DOHH2 (cell line): Measurements from ENCODE around the gene TMPRSS15.

Source experiments
- H3F3A ChIP-seq: fragments of 200-600 bp; sonication (generic), shearing (Covaris generic); 2 replicates; pipeline ENCODE4 v1.6.0; 2016; ENCODE audit warnings: antibody characterized with exemption, mild to moderate bottlenecking; ENCODE audit not compliant: control insufficient read depth, insufficient read depth
- H3K27ac ChIP-seq: fragments of 200-600 bp; sonication (generic); 2 replicates; pipeline ENCODE4 v1.5.1; 2014; ENCODE audit warnings: low read depth, mild to moderate bottlenecking, low read length, moderate library complexity
- H3K27me3 ChIP-seq: fragments of 200-600 bp; sonication (generic); 2 replicates; pipeline ENCODE4 v1.6.1; 2014; ENCODE audit warnings: mild to moderate bottlenecking, low read length, mixed read lengths; ENCODE audit not compliant: control insufficient read depth
- H3K36me3 ChIP-seq: fragments of 200-600 bp; sonication (generic); 2 replicates; pipeline ENCODE4 v1.6.1; 2014; ENCODE audit warnings: mild to moderate bottlenecking, low read length, moderate library complexity, mixed read lengths; ENCODE audit not compliant: control insufficient read depth
- H3K4me1 ChIP-seq: fragments of 200-600 bp; sonication (generic); 2 replicates; pipeline ENCODE4 v1.6.1; 2014; ENCODE audit warnings: mild to moderate bottlenecking, low read length, mixed read lengths; ENCODE audit not compliant: control insufficient read depth
- H3K4me2 ChIP-seq: fragments of 200-600 bp; sonication (generic); 2 replicates; pipeline ENCODE4 v1.6.0; 2014; ENCODE audit warnings: mild to moderate bottlenecking, low read length, moderate library complexity
- H3K4me3 ChIP-seq: fragments of 200-600 bp; sonication (generic); 2 replicates; pipeline ENCODE4 v1.5.1; 2014; ENCODE audit warnings: mild to moderate bottlenecking, low read length, mixed read lengths
- H3K79me2 ChIP-seq: fragments of 200-600 bp; sonication (generic); 2 replicates; pipeline ENCODE4 v1.6.1; 2014; ENCODE audit warnings: mild to moderate bottlenecking, low read length, mixed read lengths; ENCODE audit not compliant: control insufficient read depth
- H3K9me2 ChIP-seq: fragments of 200-600 bp; sonication (generic); replicated peaks from 2 replicates; pipeline ENCODE4 v1.6.1; 2014; ENCODE audit warnings: mild to moderate bottlenecking, low read length, mixed read lengths; ENCODE audit not compliant: control insufficient read depth
- H3K9me3 ChIP-seq: fragments of 200-600 bp; sonication (generic); 2 replicates; pipeline ENCODE4 v1.6.1; 2014; ENCODE audit warnings: antibody characterized with exemption, low read length, mixed read lengths; ENCODE audit not compliant: control insufficient read depth, insufficient read depth
- H4K20me1 ChIP-seq: fragments of 200-600 bp; sonication (generic); 2 replicates; pipeline ENCODE4 v1.6.0; 2014; ENCODE audit warnings: low read depth, mild to moderate bottlenecking, antibody characterized with exemption, low read length, moderate library complexity; ENCODE audit not compliant: control insufficient read depth, insufficient read depth
- EZH2phosphoT487 ChIP-seq: fragments of 200-600 bp; sonication (generic); IDR thresholded peaks from 2 replicates; pipeline ENCODE4 v1.6.1; 2017; ENCODE audit warnings: borderline replicate concordance, mild to moderate bottlenecking, antibody characterized with exemption, low read length, moderate library complexity, mixed read lengths
- TF ChIP-seq, protein P1 (sequence below): fragments of 200-600 bp; sonication (generic); IDR thresholded peaks from one replicate; pipeline ENCODE4 v1.5.1; 2014; ENCODE audit warnings: antibody characterized with exemption, mild to moderate bottlenecking, low read depth, low read length; ENCODE audit not compliant: poor library complexity, severe bottlenecking

TMPRSS15 gene

DNA sequence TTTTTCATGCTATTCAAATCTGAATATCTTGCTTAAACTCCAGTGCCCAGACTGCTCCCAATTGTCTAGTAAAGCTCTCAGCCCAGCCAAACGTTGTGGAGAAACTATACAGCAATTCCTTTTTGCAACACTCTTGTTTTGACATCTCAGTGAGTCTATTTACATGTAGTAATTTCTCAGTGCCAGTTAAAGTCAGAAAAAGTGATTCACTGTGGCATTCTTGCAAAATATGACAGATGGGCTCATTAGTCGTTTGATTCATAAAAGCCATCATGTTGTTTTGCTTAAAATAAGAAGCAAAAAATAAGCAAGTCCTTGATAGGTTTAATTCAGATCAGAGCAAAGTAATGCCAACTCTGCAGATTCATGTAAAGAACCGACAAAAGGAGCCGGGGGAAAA lies 20.7 kb upstream of the TMPRSS15 start:
- Histone ChIP-seq H3F3A (no peaks in the 10 kb centered on the region), H4K20me1 (no peaks in the 10 kb centered on the region), H3K79me2 (no peaks in the 10 kb centered on the region), H3K9me2 (no peaks in the 10 kb centered on the region), H3K27me3 (no peaks in the 10 kb centered on the region), H3K36me3 (no peaks in the 10 kb centered on the region), H3K4me2 (no peak overlapping the region), H3K4me1 (no peaks in the 10 kb centered on the region), H3K4me3 (no peak overlapping the region), H3K9me3 (peaks cover 8% of the 10 kb centered on the region; the same call in 1 of the 2 replicates), H3K27ac (no peak overlapping the region)
- no peak for TF ChIP-seq EZH2phosphoT487
- TF ChIP-seq, protein P1, sequence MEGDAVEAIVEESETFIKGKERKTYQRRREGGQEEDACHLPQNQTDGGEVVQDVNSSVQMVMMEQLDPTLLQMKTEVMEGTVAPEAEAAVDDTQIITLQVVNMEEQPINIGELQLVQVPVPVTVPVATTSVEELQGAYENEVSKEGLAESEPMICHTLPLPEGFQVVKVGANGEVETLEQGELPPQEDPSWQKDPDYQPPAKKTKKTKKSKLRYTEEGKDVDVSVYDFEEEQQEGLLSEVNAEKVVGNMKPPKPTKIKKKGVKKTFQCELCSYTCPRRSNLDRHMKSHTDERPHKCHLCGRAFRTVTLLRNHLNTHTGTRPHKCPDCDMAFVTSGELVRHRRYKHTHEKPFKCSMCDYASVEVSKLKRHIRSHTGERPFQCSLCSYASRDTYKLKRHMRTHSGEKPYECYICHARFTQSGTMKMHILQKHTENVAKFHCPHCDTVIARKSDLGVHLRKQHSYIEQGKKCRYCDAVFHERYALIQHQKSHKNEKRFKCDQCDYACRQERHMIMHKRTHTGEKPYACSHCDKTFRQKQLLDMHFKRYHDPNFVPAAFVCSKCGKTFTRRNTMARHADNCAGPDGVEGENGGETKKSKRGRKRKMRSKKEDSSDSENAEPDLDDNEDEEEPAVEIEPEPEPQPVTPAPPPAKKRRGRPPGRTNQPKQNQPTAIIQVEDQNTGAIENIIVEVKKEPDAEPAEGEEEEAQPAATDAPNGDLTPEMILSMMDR: no peak

DNA sequence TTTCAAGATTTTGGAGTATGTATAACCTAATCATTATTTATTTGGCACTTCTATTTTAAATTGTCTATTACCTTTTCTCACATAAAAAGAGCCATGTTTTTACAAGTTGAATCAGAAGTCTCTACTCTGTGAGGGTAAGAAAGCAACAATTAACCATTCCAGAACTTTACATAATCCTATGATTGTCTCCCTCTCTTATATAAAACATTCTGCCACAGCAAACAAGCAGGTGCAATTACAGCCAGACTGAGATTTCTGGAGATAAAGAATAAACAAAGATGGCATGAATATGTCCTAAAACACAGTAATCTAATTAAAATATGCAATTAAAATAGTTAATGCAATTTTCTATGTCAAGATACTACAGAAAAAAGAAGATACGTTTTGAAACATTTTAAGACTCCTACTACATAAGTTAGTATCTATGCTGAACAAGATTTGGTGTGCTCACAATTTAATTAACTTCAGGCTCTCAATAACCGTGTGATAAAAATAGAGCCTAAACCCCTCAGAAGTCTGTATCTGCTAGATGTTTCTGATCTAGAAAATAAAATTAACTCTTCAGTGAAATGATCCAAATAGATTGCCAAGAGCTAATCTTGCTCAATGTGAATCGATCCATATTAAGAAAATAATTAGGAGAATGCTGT lies 13.7 kb upstream of the TMPRSS15 start:
- Histone ChIP-seq H3K4me2 (no peak overlapping the region), H4K20me1 (no peaks in the 10 kb centered on the region), H3F3A (no peaks in the 10 kb centered on the region)

DNA sequence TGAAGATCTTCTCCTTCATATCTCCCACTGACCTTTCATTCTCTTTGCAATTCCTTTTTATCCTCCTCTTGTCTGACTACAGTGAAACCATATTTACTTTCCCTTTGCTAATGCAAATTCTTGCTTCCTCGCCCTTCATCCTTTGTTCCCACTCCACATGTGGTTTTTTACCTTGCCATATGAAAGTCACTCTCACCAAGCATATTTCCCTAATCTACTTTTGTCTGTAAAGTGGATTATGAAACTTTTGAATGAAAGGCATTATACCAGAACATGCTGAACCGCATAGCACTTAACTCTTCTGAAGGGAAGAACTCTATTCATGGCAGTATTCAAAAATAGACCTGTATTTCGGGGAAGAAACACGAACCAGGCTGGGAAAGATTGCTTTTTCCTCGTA lies 8.0 kb upstream of the TMPRSS15 start:
- Histone ChIP-seq H3K79me2 (no peaks in the 10 kb centered on the region), H3K36me3 (no peaks in the 10 kb centered on the region), H3K4me2 (no peak overlapping the region), H4K20me1 (no peaks in the 10 kb centered on the region), H3K27me3 (no peaks in the 10 kb centered on the region), H3K9me2 (no peaks in the 10 kb centered on the region), H3K9me3 (no peaks in the 10 kb centered on the region), H3K27ac (no peak overlapping the region), H3K4me3 (no peak overlapping the region), H3F3A (no peaks in the 10 kb centered on the region), H3K4me1 (no peaks in the 10 kb centered on the region)
- TF ChIP-seq, protein P1: no peak
- no peak for TF ChIP-seq EZH2phosphoT487

More for the DNA sequence above, 13.7 kb upstream of the TMPRSS15 start:
- Histone ChIP-seq H3K27ac (no peak overlapping the region), H3K9me3 (no peaks in the 10 kb centered on the region), H3K4me3 (no peak overlapping the region), H3K27me3 (no peaks in the 10 kb centered on the region), H3K36me3 (no peaks in the 10 kb centered on the region), H3K79me2 (no peaks in the 10 kb centered on the region), H3K4me1 (no peaks in the 10 kb centered on the region), H3K9me2 (no peaks in the 10 kb centered on the region)
- TF ChIP-seq EZH2phosphoT487: no peak
- TF ChIP-seq, protein P1: no peak

DNA sequence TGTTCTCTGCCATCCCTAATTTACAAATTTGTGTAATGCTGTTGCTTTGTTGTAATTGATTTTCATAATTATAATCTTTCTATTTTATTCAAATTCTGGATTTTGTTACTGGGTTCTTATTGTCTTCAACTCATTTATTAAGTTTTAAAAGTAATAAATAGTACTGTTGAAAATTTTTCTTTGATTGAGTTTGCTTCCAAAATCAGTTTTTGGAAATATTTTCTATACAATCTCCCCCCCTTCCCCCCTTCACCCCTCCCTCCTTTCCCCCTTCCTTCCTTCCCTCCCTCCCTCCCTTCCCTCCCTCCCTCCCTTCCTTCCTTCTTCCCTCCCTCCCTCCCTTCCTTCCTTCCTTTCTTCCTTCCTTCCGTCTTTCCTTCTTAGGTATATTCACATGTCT lies 6.0 kb upstream of the TMPRSS15 start:
- Histone ChIP-seq H3K79me2 (no peaks in the 10 kb centered on the region), H3K27ac (no peak overlapping the region), H3K4me1 (no peaks in the 10 kb centered on the region), H3K4me3 (no peak overlapping the region), H4K20me1 (no peaks in the 10 kb centered on the region), H3K4me2 (no peak overlapping the region), H3F3A (no peaks in the 10 kb centered on the region), H3K9me2 (no peaks in the 10 kb centered on the region), H3K36me3 (no peaks in the 10 kb centered on the region), H3K9me3 (no peaks in the 10 kb centered on the region), H3K27me3 (no peaks in the 10 kb centered on the region)
- TF ChIP-seq EZH2phosphoT487: no peak
- TF ChIP-seq, protein P1: no peak
